Measurements from ENCODE around the gene PMF1.

DNA sequence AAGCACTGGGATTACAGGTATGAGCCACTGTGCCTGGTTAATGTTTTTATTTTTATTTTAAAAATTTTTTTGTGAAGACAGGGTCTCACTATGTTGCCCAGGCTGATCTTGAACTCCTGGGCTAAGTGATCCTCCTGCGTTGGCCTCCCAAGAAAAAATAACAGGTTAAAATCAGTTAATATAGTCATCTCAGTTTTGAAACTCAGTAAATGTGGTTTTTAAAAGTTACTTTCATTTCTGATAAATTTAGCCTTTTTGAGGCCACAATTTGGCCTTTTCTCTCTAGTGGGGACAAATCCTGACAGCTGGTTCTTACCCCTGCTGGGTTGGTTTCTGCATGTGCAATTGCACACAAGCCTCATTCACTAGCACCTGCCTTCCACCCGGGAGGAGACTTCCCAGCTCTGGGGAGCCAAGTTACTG, 13.3 kb downstream of the PMF1 start:
- TF ChIP-seq, protein P1, sequence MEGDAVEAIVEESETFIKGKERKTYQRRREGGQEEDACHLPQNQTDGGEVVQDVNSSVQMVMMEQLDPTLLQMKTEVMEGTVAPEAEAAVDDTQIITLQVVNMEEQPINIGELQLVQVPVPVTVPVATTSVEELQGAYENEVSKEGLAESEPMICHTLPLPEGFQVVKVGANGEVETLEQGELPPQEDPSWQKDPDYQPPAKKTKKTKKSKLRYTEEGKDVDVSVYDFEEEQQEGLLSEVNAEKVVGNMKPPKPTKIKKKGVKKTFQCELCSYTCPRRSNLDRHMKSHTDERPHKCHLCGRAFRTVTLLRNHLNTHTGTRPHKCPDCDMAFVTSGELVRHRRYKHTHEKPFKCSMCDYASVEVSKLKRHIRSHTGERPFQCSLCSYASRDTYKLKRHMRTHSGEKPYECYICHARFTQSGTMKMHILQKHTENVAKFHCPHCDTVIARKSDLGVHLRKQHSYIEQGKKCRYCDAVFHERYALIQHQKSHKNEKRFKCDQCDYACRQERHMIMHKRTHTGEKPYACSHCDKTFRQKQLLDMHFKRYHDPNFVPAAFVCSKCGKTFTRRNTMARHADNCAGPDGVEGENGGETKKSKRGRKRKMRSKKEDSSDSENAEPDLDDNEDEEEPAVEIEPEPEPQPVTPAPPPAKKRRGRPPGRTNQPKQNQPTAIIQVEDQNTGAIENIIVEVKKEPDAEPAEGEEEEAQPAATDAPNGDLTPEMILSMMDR (IDR thresholded peaks at IDR 0.05): no peak
- no peak for TF ChIP-seq POLR2AphosphoS5 (IDR thresholded peaks at IDR 0.05)

Data from breast epithelium (tissue), 3 donors.